WTC11 (cell line): Measurements from ENCODE around the gene SERPINB1.

ENCODE experiments used
- AR ChIP-seq: fragments of 250-450 bp; sonication (Bioruptor Pico); IDR thresholded peaks from 2 replicates; pipeline ENCODE4 v1.9.0; 2021; ENCODE audit warnings: mild to moderate bottlenecking
- CREB1 ChIP-seq: sonication (generic); formaldehyde crosslinking; IDR thresholded peaks from 2 replicates; pipeline ENCODE4 v1.8.0; 2023; ENCODE audit warnings: mild to moderate bottlenecking, missing genetic modification reagents
- CTCF ChIP-seq: fragments of 200-600 bp; IDR thresholded peaks from 2 replicates; pipeline ENCODE4 v1.8.0; 2022; ENCODE audit warnings: antibody characterized with exemption
- E2F4 ChIP-seq: sonication (generic); formaldehyde crosslinking; IDR thresholded peaks from 2 replicates; pipeline ENCODE4 v1.8.1; 2022; ENCODE audit warnings: low read depth, mild to moderate bottlenecking, moderate library complexity, missing genetic modification reagents, borderline replicate concordance
- ELF4 ChIP-seq: sonication (generic); formaldehyde crosslinking; IDR thresholded peaks from 2 replicates; pipeline ENCODE4 v1.8.1; 2022; ENCODE audit warnings: low read depth, mild to moderate bottlenecking, moderate library complexity, missing genetic modification reagents
- FOXJ3 ChIP-seq: sonication (generic); formaldehyde crosslinking; IDR thresholded peaks from 2 replicates; pipeline ENCODE4 v1.9.0; 2021; ENCODE audit warnings: missing genetic modification reagents, mild to moderate bottlenecking, borderline replicate concordance
- JAZF1 ChIP-seq: fragments of 250-450 bp; sonication (Bioruptor Pico); IDR thresholded peaks from 2 replicates; pipeline ENCODE4 v1.9.0; 2021; ENCODE audit warnings: moderate library complexity, mild to moderate bottlenecking, inconsistent platforms
- MXD4 ChIP-seq: fragments of 250-450 bp; sonication (Bioruptor Pico); IDR thresholded peaks from 2 replicates; pipeline ENCODE4 v1.8.0; 2021; ENCODE audit warnings: mild to moderate bottlenecking, moderate library complexity, borderline replicate concordance
- NFE2L1 ChIP-seq: sonication (generic); formaldehyde crosslinking; IDR thresholded peaks from 2 replicates; pipeline ENCODE4 v1.8.1; 2023; ENCODE audit warnings: missing genetic modification reagents
- TCF7 ChIP-seq: sonication (generic); formaldehyde crosslinking; IDR thresholded peaks from 2 replicates; pipeline ENCODE4 v1.8.0; 2022; ENCODE audit warnings: mild to moderate bottlenecking, low read depth, missing genetic modification reagents, moderate library complexity
- ZNF219 ChIP-seq: sonication (generic); formaldehyde crosslinking; IDR thresholded peaks from 2 replicates; pipeline ENCODE4 v1.8.0; 2023; ENCODE audit warnings: missing genetic modification reagents, mild to moderate bottlenecking, borderline replicate concordance
- ZNF423 ChIP-seq: fragments of 250-450 bp; sonication (Bioruptor Pico); IDR thresholded peaks from 2 replicates; pipeline ENCODE4 v2.1.2; 2022; ENCODE audit warnings: mild to moderate bottlenecking, moderate library complexity

GRCh38 chr6:2820415-2820814, 21.2 kb downstream of the SERPINB1 start:
- TF ChIP-seq ELF4 (CRISPR knock-in tag), result no peak
- no peak for TF ChIP-seq ZNF219 (CRISPR knock-in tag)
- TF ChIP-seq CTCF, result no peak
- no peak for TF ChIP-seq CREB1
- no peak for TF ChIP-seq NFE2L1
- no peak for TF ChIP-seq MXD4
- TF ChIP-seq TCF7 (CRISPR knock-in tag), result no peak
- no peak for TF ChIP-seq E2F4 (CRISPR knock-in tag)
- TF ChIP-seq FOXJ3, result no peak
- no peak for TF ChIP-seq JAZF1 (CRISPR knock-in tag)
- no peak for TF ChIP-seq AR (CRISPR knock-in tag)
- TF ChIP-seq ZNF423, result no peak
